Upper lobe of left lung (tissue), 4 donors: ENCODE results near the gene RNF103.

Experiments
- CTCF ChIP-seq, 6 experiments: fragments of 450-650 bp in 4 of 6; fragments of 200-600 bp in 2 of 6; sonication (generic) in 2 of 6; IDR thresholded peaks; one replicate each; pipeline ENCODE4 v1.5.1; 2016 to 2019; ENCODE audit warnings: antibody characterized with exemption in 6 of 6
- POLR2A ChIP-seq, 4 donors: fragments of 450-650 bp; IDR thresholded peaks; one replicate each; pipeline ENCODE4 v1.5.1; 2016 to 2017; ENCODE audit warnings: antibody characterized with exemption in 4 of 4, mild to moderate bottlenecking in 2 of 4

GRCh38 chr2:86593266-86593665 is 30.4 kb downstream of the RNF103 start:
- TF ChIP-seq CTCF (IDR thresholded peaks at IDR 0.05) (no peak), POLR2A (IDR thresholded peaks at IDR 0.05) (no peak)
